HG03342 (cell line): ENCODE data around the gene GTF2IRD1.
A peak's percentile ranks its signal among the peaks of the same experiment; 100 is the strongest.
"Not testable (repeated sequence)": the region's sequence is repeated elsewhere in the genome, so short reads cannot be mapped to it uniquely, and the experiment has no call there.

ENCODE experiments used
- ATAC-seq: cut with Tn5 transposase; IDR thresholded peaks from one replicate; pipeline ENCODE4 v1.9.1; 2021; ENCODE audit warnings: mild to moderate bottlenecking, moderate library complexity; ENCODE audit not compliant: unreplicated experiment

GTF2IRD1 gene, protein sequence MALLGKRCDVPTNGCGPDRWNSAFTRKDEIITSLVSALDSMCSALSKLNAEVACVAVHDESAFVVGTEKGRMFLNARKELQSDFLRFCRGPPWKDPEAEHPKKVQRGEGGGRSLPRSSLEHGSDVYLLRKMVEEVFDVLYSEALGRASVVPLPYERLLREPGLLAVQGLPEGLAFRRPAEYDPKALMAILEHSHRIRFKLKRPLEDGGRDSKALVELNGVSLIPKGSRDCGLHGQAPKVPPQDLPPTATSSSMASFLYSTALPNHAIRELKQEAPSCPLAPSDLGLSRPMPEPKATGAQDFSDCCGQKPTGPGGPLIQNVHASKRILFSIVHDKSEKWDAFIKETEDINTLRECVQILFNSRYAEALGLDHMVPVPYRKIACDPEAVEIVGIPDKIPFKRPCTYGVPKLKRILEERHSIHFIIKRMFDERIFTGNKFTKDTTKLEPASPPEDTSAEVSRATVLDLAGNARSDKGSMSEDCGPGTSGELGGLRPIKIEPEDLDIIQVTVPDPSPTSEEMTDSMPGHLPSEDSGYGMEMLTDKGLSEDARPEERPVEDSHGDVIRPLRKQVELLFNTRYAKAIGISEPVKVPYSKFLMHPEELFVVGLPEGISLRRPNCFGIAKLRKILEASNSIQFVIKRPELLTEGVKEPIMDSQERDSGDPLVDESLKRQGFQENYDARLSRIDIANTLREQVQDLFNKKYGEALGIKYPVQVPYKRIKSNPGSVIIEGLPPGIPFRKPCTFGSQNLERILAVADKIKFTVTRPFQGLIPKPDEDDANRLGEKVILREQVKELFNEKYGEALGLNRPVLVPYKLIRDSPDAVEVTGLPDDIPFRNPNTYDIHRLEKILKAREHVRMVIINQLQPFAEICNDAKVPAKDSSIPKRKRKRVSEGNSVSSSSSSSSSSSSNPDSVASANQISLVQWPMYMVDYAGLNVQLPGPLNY

DNA sequence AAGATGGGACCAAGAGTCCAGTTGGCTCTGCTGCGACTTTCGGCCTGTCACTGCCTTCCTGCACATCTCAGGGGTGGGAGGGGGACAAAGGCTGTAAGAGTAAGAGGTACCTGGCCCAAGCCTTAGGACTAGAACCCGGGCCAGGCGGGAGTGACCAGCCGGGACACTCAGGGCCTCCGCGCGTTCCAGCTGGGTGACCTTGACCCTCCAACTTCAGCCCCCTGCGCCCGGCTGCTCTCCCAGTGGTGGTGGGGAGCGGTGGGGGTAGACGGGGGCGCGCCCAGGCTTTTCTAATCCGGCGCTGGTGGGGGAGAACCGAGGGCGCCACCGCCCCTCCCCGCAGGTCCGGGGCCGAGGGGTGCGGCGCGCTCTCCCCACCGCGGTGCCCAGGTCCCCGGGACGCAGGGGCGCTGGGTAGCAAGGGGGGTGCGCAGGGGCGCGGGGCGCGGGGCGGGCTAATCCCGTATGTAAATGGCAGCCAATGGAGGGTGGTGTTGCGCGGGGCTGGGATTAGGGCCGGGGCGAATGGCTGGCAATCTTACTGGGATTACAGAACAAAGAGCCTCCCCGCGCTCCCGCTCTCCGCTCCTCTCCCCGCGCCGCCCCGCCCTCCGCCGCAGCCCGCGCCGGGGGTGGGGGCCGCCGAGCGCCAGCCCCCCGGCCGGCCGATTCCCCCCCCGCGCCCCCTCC is at the start of gene GTF2IRD1:
TSS of gene GTF2IRD1 (plus strand) at position 585 of the 690 bp plus-strand sequence. CDS start 54,175 bp downstream, outside the sequence.
- ATAC-seq = no peak

DNA sequence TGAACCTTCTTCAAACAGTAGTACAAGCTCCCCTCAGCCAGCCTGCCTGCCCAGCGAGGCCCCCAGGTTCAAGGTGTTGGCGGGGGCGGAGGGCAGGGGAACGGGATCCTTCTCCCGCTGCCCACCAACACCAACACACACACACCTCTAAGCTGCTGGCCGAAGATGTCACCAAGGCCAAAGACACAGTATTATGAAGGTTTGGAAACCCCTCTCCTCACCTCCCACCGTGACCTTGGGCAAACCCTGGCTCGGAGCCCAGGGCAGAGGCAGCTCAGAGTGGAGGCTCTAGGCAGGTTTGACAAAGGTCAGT is 49.4 kb upstream of the GTF2IRD1 start:
- ATAC-seq = no peak

DNA sequence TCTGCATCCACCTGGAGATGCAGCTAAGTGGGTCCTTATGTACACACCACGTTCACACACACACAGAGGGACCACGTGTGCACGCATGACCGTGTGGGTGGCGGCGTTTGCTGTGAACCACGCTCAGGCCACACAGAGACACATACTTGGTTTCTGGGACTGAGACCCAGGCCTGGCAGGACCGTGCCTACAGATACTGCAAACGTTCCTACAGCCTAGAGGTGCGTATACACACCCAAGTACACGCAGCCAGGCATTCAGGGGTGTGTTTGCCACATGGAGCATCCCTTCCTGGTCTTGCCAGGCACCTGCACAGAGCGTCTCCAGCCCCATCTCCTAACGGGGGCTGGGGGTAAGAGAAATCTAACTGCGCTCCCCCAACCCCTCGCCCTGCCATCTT is 49.0 kb upstream of the GTF2IRD1 start:
- no peak for ATAC-seq

DNA sequence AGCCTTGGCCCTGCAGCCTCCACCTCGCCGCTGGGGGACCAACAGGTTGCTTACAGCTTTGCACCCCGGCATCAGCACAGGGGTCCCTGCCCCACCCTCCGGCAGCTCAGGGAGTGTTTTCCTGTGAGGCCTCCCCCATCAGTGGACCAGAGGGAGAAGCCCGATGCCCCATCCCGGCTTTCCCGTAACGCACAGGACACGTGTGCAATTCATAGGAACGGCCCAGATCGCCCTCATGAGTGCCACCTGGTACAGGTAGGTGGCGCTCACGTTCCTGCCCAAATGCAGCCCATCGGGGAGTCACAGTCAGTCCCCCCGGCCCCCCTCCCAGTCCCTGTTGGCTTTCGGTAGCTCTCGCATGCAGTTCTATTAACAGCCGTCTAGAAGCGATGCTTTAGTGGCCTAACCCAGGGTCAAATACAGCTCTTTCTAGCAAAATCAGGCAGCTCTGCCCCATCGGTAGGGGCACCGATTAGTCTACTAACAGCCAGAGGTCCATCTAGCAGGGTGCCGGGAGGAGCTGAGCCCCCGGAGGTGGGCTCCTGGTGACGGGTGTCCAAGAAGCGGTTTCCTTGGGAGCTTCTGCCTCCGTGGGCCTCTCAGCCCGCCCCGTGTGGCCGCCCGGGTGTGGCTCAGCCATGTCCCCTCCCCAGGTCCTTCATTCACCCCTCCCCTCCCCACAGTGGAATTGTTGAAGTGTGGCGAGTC is 48.4 kb upstream of the GTF2IRD1 start:
- no peak for ATAC-seq

DNA sequence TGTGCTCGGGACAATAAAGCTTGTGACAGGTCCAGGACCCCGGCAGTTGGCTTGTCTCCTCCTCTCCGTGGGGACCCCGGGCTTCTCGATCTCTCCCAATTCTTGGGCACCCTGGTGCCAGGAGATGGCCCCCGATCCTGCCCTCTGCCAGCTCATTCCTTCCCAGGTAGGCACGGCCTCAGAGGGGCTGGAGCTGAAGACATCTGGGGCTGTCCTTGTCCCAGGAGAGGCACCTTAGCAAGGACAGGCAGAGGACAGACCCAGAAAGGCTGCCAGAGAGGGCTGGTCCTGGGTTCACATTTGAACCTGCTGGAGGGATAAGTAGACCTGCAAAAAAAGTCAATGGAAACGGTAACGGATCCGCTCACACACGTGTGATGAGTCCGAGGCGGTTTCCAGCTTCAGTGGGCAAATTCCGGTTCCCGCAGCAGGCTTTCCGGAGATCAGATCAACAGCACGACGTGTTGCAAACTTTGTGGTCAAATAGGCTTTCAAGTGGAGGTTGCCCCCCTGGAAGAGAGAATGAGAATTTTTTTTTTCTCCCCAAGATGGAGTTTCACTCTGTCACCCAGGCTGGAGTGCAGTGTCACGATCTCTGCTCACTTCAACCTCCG is 47.7 kb upstream of the GTF2IRD1 start:
- ATAC-seq = no peak

DNA sequence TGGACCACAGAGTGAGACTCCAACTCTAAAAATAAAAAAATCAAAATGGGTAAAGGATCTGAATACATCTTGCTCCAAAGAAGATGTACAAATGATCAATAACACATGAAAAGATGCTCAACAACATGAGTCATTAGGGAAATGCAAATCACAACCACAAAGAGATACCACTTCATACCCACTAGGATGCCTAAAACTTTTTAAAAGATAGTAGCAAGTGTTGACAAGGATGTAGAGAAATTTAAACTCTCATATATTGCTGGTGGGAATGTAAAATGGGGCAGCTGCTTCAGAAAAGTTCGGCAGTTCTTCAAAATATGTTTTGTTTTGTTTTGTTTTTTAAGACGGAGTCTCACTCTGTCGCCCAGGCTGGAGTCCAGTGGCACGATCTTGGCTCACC is 45.7 kb upstream of the GTF2IRD1 start:
- ATAC-seq = no peak

DNA sequence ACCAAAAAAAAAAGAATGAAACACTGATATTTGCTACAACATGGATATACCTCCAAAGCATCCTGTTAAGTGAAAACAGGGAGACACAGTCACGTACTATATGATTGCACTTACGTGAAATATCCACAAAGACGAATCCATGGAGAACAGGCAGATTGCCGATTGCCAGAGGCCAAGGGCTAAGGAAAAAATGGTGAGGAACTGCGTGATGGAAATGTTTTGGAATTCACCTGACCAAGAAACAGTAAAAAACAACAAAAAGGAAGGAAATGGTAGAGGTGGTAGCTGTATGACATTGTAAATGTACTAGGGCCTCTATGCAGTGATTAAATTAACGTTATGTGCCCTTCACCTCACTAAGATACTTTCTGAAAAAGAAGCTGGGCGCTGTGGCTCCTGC is 44.1 kb upstream of the GTF2IRD1 start:
- no peak for ATAC-seq

DNA sequence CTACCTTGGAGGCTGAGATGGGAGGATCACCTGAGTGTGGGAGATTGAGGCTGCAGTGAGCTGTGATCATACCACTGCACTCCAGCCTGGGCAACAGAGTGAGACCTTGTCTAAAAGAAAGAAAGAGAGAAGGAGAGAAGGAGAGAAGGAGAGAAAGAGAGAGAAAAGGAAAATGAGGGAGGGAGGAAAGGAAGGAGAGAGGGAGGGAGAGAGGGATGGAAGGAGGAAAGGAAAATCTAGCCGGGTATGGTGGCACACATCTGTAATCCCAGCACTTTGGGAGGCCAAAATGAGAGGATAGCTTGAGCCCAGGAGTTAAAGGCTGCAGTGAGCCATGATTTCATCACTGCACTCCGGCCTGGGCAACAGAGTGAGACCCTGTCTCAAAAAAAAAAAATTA is 42.9 kb upstream of the GTF2IRD1 start:
- no peak for ATAC-seq

DNA sequence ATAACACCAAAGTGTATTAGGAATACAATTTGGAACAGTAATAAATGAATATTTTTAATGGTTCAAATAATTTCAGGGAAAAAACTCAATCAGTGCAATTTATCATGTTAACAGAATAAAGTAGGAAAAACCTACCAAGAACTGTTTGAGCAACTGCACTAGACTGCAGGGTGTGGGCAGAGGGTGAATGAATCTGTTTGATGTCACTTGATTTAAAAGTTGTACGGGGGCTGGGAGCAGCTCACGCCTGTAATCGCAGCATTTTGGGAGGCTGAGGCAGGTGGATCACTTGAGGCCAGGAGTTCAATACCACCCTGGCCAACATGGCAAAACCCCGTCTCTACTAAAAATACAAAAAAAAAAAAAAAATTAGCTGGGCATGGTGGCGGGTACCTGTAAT is 42.1 kb upstream of the GTF2IRD1 start:
- ATAC-seq = not testable (repeated sequence)

DNA sequence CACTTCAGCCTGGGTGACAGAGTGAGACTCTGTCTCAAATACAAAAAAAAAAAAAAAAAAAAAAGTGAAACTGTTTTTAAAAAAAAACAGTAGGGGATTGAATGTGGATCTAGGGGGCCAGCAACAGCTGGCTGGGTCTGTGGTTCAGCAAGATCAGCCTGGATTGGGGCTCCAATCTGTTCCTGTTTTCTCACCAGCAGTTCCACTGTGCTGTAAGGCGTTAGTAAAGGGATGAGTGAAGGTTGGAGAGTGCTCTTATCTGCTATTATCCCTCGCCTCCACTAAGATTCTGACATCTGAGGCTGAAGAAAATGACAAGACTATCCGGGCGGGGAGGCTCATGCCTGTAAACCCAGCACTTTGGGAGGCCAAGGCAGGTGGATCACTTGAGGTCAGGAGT is 41.6 kb upstream of the GTF2IRD1 start:
- no peak for ATAC-seq

DNA sequence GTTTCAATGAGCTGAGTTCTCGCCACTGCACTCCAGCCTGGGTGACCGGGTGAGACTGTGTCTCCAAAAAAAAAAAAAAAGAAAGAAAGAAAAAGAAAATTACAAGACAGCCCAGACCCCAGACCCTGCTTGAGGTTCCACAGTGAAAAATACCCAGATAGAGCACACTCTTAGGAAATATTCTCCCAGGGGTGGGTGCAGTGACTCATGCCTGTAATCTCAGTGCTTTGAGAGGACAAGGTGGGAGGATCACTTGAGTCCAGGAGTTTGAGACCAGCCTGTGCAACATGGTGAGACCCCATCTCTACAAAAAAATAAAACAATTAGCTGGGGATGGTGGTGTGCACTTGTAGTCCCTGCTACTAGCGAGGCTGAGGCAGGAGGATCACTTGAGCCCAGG is 41.1 kb upstream of the GTF2IRD1 start:
- no peak for ATAC-seq

DNA sequence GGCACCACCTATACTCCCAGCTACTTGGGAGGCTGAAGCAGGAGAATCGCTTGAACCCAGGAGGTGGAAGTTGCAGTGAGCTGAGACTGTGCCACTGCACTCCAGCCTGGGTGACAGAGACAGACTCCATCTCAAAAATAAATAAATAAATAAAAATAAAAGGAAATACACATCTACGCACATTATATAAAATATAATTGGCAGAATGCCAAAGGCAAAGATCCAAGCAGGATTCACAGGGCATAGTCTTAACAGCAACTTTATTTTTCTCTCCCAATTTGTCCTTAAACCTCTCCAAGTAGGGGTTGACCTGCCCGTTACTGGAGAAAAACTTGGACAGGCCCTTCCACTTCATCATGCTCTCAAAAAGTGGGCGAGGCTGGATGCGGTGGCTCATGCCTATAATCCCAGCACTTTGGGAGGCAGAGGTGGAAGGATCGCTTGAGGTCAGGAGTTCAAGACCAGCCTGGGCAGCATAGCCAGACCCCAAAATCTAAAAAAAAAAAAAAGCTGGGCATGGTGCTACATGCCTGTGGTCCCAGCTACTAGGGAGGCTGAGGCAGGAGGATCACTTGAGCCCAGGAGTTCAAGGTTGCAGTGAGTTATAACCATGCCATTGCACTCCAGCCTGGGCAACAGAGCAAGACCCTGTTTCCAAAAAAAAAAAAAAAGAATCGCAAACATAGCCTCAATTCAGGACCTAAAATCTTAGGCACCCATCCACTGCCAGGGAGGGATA is 38.9 kb upstream of the GTF2IRD1 start:
- not testable (repeated sequence) for ATAC-seq

DNA sequence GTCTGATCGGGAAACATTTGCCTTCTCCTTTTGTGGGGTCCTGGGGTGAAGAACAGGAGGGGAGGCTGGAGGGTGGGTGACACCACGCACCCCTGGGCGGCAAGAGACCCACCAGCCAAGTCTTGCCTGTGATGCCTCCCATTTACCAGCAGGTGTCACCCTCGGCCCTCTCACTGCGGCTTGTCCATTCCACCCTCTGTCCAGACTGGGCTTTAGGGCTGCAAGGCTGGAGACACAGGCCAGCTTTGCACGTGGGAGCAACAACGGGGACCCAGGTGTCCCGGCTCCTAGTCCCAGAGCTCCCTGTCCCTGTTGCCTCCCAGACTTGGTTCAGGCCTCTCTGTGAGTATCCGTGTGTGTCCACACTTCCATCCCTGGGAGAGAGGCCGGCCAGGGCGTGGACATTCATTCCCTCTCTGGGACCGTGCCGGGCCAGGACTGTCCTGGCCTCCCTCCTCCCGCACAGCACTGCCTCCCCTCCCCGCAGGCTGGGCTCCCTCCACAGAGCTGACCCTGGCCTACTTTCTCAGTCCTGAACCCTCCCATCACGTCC is 36.2 kb upstream of the GTF2IRD1 start:
- peak; percentile 51 for ATAC-seq

DNA sequence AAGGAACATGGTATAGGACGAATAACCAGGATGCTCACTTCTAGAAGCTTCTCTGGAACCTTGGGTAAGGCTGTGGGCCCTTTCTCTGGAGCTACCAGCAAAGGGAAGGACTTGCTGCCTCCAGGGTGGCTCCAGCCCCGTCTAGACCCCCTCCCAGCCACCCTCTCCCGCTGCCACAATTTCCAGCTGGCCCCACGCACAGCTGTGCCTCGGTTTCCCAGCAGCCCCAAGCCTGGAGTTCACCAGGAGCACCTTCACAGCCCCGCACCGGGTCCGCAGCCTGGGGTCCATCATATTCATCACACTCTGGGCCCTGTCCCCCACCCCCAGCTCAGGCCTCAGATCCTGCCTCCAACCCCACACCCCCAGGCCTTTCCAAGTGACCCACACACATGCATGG is 35.6 kb upstream of the GTF2IRD1 start:
- no peak for ATAC-seq

DNA sequence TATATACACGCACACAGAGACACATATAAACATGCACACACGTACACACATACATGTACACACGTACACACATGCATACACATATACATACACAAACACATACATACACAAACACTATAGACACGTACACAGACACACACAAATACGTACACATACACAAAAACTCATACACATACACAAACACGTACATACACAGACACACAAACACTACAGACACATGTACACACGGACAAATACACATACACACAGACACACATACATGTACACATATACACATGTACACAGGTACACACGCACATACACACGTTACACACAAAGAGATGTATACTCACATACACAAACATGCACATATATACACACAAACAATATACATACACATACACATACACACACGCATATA is 35.2 kb upstream of the GTF2IRD1 start:
- no peak for ATAC-seq

DNA sequence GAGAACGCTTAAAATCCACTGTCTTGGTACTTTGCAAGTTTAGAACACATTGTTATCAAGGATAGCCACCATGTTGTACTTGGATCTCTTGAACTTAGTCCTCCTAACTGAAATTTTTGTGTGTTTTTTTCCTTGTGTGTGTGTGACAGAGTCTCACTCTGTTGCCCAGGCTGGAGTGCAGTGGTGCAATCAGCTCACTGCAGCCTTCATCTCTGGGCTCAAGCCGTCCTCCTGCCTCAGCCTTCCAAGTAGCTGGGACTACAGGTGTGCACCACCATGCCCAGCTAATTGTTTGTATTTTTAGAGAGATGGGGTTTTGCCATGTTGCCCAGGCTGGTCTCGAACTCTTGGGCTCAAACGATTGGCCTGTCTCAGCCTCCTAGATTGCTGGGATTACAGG is 34.5 kb upstream of the GTF2IRD1 start:
- not testable (repeated sequence) for ATAC-seq

DNA sequence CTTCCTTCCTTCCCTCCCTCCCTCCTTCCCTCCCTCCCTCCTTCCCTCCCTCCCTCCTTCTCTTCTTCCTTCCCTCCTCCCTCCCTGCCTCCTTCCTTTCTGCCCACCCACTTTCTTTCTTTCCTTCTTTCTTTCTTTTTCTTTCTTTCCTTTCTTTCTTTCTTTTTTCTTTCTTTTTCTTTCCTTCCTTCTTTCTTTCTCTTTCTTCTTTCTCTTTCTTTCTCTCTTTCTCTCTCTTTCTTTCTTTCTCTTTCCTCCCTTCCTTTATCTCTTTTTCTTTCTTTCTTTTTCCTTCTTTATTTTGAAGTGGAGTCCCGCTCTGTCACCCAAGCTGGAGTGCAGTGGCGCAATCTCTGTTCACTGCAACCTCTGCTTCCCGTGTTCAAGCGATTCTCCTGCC is 33.7 kb upstream of the GTF2IRD1 start:
- ATAC-seq = no peak

DNA sequence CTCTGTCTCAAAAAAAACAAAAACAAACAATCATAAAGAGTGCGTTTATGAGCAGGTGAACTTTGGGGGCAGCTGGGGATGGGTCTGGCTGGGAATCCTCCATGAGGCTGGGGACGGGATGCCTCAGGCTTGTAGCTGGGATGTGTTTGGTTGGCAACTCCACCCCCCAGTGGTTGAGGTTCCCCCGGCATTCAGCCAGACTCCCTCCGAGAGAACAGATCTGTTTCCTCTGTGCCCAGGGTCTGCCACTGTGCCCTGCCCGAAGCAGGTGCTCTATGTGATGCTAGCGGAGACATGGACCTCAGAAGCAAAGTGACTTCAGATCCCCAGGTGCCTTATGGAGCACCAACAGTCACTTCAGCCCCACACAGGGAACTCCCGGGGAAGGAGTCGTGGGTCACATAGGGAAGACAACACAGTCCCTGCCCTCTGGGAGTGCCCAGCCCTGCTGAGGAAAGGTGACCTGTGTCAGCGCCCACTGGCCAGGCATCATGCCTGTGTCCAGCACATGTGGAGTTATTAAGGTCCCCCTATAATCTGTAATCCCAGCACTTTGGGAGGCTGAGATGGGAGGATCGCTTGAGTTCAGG is 29.3 kb upstream of the GTF2IRD1 start:
- ATAC-seq = no peak

DNA sequence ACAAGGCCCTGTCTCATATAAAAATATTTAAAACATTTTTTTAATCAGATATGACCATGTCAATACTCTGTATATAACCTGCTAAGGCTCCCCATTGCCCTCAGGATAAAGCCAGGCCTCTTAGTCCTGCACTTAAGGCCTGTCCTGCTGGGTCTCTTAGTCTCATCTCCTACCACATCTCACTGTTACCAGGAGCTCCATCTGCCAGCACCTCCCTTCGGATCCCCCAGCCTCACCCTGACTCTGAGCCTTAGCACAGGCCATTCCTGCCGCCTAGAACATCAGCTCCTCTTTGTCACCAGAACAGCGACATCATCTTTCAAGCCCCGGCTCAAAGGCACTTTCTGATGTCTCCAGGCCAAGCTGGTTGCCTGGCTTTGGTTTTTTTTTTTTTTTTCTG is 25.7 kb upstream of the GTF2IRD1 start:
- no peak for ATAC-seq
